ENCODE results near the gene MAP3K10. TPM values are rescaled to one million over a fixed set of nuclear protein-coding genes. Genes with fewer than 3 reads are reported as not detected.

The MAP3K10 gene
- polyA plus RNA-seq, 1 of the 3 experiments (the other 2 are of a cell fraction) = 10.7 TPM

DNA sequence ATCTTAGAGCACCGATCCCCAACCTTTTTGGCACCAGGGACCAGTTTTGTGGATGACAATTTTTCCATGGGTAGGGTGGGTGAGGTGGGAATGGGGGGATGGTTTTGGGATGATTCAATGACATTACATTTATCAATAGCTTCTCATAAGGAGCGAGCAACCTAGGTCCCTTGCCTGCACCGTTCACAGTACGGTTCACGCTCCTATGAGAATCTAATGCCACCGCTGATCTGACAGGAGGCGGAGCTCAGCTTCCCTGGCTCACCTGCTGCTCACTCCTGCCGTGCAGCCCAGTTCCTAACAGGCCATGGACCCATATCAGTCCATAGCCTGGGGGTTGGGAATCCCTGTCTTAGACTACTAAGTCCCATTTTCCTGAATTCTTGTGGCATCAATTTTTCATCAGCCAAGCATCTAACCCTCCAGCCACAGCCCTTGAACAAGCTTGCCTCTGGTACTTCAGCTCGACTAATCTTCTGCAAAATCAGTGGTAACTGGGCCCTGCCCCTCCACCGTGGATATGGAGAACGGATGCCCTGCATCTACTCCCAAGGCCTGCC is 37.0 kb upstream of the MAP3K10 start:
- no peaks in the 10 kb centered on the region for H3K27me3 ChIP-seq (ENCODE audit: insufficient read depth)
- no peak overlapping the region for H3K27ac ChIP-seq (ENCODE audit: low read depth in 2 of 2, low read length in 1 of 2)
- no peak overlapping the region for H3K4me3 ChIP-seq (ENCODE audit: low read depth in 2 of 2, low read length in 1 of 2)
- H3K4me1 ChIP-seq (ENCODE audit: control insufficient read depth in 1 of 2, insufficient read depth in 2 of 2, low read depth in 1 of 2, low read length in 1 of 2) = no peaks in the 10 kb centered on the region
- POLR2A ChIA-PET = no interaction called here
- no peak overlapping the region for H3K9ac ChIP-seq
- WGBS (ENCODE audit: low lambda C conversion rate) = 51% methylated on average over 8 of the region's 11 CpGs
- no peaks in the 10 kb centered on the region for H3K79me2 ChIP-seq (ENCODE audit: insufficient read depth)
- no peaks in the 10 kb centered on the region for H4K20me1 ChIP-seq (ENCODE audit: insufficient read depth)
- no peaks in the 10 kb centered on the region for H3K9me3 ChIP-seq
- DNase-seq = no peak
- TF ChIP-seq RAD21 (IDR thresholded peaks at IDR 0.05; ENCODE audit: low read length) = no peak
- no peak for TF ChIP-seq GATA2 (CRISPR knock-in tag; IDR thresholded peaks at IDR 0.05)
- no peak for TF ChIP-seq RFX5 (IDR thresholded peaks at IDR 0.05; ENCODE audit: low read length)
- TF ChIP-seq, protein P1, sequence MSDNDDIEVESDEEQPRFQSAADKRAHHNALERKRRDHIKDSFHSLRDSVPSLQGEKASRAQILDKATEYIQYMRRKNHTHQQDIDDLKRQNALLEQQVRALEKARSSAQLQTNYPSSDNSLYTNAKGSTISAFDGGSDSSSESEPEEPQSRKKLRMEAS (IDR thresholded peaks at IDR 0.05; ENCODE audit: low read depth) = no peak
- no peak for TF ChIP-seq FOSL2 (IDR thresholded peaks at IDR 0.05; ENCODE audit: borderline replicate concordance, low read depth)
- TF ChIP-seq, protein P2, sequence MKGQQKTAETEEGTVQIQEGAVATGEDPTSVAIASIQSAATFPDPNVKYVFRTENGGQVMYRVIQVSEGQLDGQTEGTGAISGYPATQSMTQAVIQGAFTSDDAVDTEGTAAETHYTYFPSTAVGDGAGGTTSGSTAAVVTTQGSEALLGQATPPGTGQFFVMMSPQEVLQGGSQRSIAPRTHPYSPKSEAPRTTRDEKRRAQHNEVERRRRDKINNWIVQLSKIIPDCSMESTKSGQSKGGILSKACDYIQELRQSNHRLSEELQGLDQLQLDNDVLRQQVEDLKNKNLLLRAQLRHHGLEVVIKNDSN (IDR thresholded peaks at IDR 0.05; ENCODE audit: borderline replicate concordance, low read depth) = no peak
- TF ChIP-seq EZH2phosphoT487 (IDR thresholded peaks at IDR 0.05; ENCODE audit: borderline replicate concordance, low read depth) = no peak
- TF ChIP-seq SMC3 (IDR thresholded peaks at IDR 0.05; ENCODE audit: low read depth, low read length) = no peak
- no peak for TF ChIP-seq ZBTB33 (IDR thresholded peaks at IDR 0.05; ENCODE audit: borderline replicate concordance, low read depth)
- no peak for TF ChIP-seq GABPA (IDR thresholded peaks at IDR 0.05; ENCODE audit: low read depth)
- TF ChIP-seq NFIC (IDR thresholded peaks at IDR 0.05; ENCODE audit: borderline replicate concordance) = no peak
- no peak for TF ChIP-seq CTCF (IDR thresholded peaks at IDR 0.05)
- H2AFZ ChIP-seq (ENCODE audit: low read depth) = no peak overlapping the region
- no peak overlapping the region for H3K4me2 ChIP-seq
- H3K36me3 ChIP-seq (replicated peaks in 1 of 2; ENCODE audit: control insufficient read depth in 1 of 2, insufficient read depth in 2 of 2, low read length in 1 of 2) = no peaks in the 10 kb centered on the region
- CTCF ChIA-PET = interaction anchor here (0.9 to 2.1 kb wide), 4 partner anchors 12 to 63 kb away, joined by 3 to 11 read pairs (median 6); no protein-coding TSS in a partner anchor
- H3F3A ChIP-seq (replicated peaks; ENCODE audit: insufficient read depth) = peaks cover 4% of the 10 kb centered on the region
- H3K9me2 ChIP-seq = no peaks in the 10 kb centered on the region

Measured in SK-N-SH (cell line).